ENCODE data around the gene MRPL53. TPM values are rescaled to one million over a fixed set of nuclear protein-coding genes. Genes with fewer than 3 reads are reported as not detected.

The MRPL53 gene
- total RNA-seq, 1 experiment from 2014 or later: 65.4 TPM

GRCh38 chr2:74472945-74473258 is 422 bp upstream of the MRPL53 start:
- Histone ChIP-seq H3K9ac (ENCODE audit: low read length) (peak overlapping the region; percentile 87), H3K4me2 (ENCODE audit: low read length) (peak overlapping the region; percentile 88), H3K27me3 (ENCODE audit: insufficient read depth, low read length) (no peaks in the 10 kb centered on the region), H3K36me3 (ENCODE audit: control insufficient read depth in 1 of 2, insufficient read depth in 2 of 2, low read length in 2 of 2) (peaks cover 8 to 17% of the 10 kb centered on the region in 2 experiments; a peak in 2 of 4 replicates), H3K27ac (ENCODE audit: low read depth, low read length) (peak overlapping the region; percentile 82), H3K4me3 (replicated peaks in 1 of 2; ENCODE audit: low read depth in 1 of 2, low read length in 2 of 2) (peak overlapping the region; percentile 94 to 96), H3K79me2 (ENCODE audit: insufficient read depth, low read length) (peaks cover 10% of the 10 kb centered on the region), H3K9me3 (ENCODE audit: control insufficient read depth in 1 of 2, insufficient read depth in 1 of 2, low read depth in 1 of 2, low read length in 2 of 2) (no peaks in the 10 kb centered on the region), H3K4me1 (ENCODE audit: control insufficient read depth in 1 of 2, insufficient read depth in 2 of 2, low read length in 2 of 2) (peaks cover 12 to 18% of the 10 kb centered on the region in 2 experiments; a peak in 3 of 4 replicates), H4K20me1 (ENCODE audit: insufficient read depth) (no peaks in the 10 kb centered on the region), H2AFZ (ENCODE audit: low read depth, low read length, poor library complexity, severe bottlenecking) (no peak overlapping the region), H3K9me2 (ENCODE audit: insufficient read depth) (no peaks in the 10 kb centered on the region)
- TSS peak; percentile 88 for BruUV-seq (replicated peaks)
- no peak for TF ChIP-seq SP1 (IDR thresholded peaks at IDR 0.05; ENCODE audit: low read depth)
- no peak for TF ChIP-seq POLR2AphosphoS5 (IDR thresholded peaks at IDR 0.05; ENCODE audit: low read depth, low read length)
- TF ChIP-seq, protein P1, sequence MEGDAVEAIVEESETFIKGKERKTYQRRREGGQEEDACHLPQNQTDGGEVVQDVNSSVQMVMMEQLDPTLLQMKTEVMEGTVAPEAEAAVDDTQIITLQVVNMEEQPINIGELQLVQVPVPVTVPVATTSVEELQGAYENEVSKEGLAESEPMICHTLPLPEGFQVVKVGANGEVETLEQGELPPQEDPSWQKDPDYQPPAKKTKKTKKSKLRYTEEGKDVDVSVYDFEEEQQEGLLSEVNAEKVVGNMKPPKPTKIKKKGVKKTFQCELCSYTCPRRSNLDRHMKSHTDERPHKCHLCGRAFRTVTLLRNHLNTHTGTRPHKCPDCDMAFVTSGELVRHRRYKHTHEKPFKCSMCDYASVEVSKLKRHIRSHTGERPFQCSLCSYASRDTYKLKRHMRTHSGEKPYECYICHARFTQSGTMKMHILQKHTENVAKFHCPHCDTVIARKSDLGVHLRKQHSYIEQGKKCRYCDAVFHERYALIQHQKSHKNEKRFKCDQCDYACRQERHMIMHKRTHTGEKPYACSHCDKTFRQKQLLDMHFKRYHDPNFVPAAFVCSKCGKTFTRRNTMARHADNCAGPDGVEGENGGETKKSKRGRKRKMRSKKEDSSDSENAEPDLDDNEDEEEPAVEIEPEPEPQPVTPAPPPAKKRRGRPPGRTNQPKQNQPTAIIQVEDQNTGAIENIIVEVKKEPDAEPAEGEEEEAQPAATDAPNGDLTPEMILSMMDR (IDR thresholded peaks at IDR 0.05 in 2 of 3, conservative IDR thresholded peaks at IDR 0.05 in 1 of 3; ENCODE audit: borderline replicate concordance in 1 of 3, insufficient read depth in 1 of 3, low read depth in 2 of 3, low read length in 2 of 3): no peak
- RAD21 ChIA-PET (ENCODE audit: low non-redundant PET in 1 of 2, low total read pairs in 2 of 2, uncharacterized antibody in 2 of 2, unreplicated experiment in 2 of 2): interaction anchor here in 1 of 2 experiments (0.6 kb wide), 1 partner anchor 57 kb away, joined by 3 read pairs; the partner anchor contains the start of genes AUP1 and HTRA2
- ATAC-seq (peak; percentile 4), DNase-seq (ENCODE audit: low read depth, low spot score) (no peak)
- CTCF ChIA-PET: interaction anchor here (1.5 kb wide), 1 partner anchor 10 kb away, joined by 11 read pairs; the partner anchor contains the start of genes CCDC142 and TTC31
- POLR2A ChIA-PET: interaction anchor here (1.2 to 2.7 kb wide), 4 partner anchors 9 to 58 kb away, joined by 3 to 25 read pairs (median 6); partner anchors contain the start of genes CCDC142, TTC31 and WBP1
- intact Hi-C loops (cut with micrococcal nuclease): no loop called here

DNA sequence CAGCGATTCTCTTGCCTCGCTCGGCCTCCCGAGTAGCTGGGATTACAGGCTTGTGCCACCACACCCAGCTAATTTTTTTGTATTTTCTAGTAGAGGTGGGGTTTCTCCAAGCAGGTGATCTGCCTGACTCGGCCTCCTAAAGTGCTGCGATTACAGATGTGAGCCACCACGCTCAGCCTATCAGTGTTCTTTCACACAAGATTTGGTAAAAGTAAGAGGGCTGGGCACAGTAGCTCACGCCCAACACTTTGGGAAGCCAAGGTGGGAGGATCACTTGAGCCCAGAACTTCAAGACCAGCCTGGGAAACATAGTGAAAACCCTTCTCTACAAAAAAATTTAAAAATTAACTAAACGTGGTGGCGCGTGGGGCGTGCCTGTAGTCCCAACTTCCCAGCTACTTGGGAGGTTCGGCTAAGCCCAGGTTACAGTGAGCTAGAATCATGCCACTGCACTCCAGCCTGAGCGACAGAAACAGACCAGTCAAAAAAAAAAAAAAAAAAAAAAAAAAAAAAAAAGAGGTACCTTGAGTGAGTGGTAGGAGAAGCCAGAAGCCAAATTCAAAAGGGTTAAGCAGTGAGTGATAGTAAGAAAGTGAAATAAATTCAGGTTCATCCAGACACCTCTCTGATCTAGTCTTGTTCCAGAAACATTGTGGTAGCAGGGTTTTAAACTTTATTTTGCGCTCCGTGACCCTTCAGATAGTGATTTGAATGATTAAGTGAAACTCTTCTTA is 981 bp downstream of the MRPL53 start:
- H4K20me1 ChIP-seq (ENCODE audit: insufficient read depth): no peaks in the 10 kb centered on the region
- H3K27ac ChIP-seq (ENCODE audit: low read depth, low read length): peak overlapping the region; percentile 82
- no peak for DNase-seq (ENCODE audit: low read depth, low spot score)
- ChIA-PET RAD21 (ENCODE audit: low non-redundant PET in 1 of 2, low total read pairs in 2 of 2, uncharacterized antibody in 2 of 2, unreplicated experiment in 2 of 2) (interaction anchor here in 1 of 2 experiments (0.6 kb wide), 1 partner anchor 14 kb away, joined by 3 read pairs; no protein-coding TSS in a partner anchor), POLR2A (interaction anchor here (0.8 to 2.7 kb wide), 4 partner anchors 10 to 58 kb away, joined by 3 to 25 read pairs (median 4); partner anchors contain the start of genes AUP1, CCDC142, HTRA2 and TTC31), CTCF (interaction anchor here (0.6 to 0.7 kb wide), 3 partner anchors 13 to 345 kb away, joined by 3 to 4 read pairs (median 3); partner anchors contain the start of genes DQX1 and WBP1)
- no peaks in the 10 kb centered on the region for H3K9me3 ChIP-seq (ENCODE audit: control insufficient read depth in 1 of 2, insufficient read depth in 1 of 2, low read depth in 1 of 2, low read length in 2 of 2)
- peaks cover 8 to 17% of the 10 kb centered on the region in 2 experiments; a peak in 2 of 4 replicates for H3K36me3 ChIP-seq (ENCODE audit: control insufficient read depth in 1 of 2, insufficient read depth in 2 of 2, low read length in 2 of 2)
- peak overlapping the region; percentile 87 for H3K9ac ChIP-seq (ENCODE audit: low read length)
- BruUV-seq (replicated peaks): no TSS peak
- no peaks in the 10 kb centered on the region for H3K9me2 ChIP-seq (ENCODE audit: insufficient read depth)
- peak overlapping the region; percentile 94 to 96 for H3K4me3 ChIP-seq (replicated peaks in 1 of 2; ENCODE audit: low read depth in 1 of 2, low read length in 2 of 2)
- no peak overlapping the region for H2AFZ ChIP-seq (ENCODE audit: low read depth, low read length, poor library complexity, severe bottlenecking)
- ATAC-seq: no peak
- peaks cover 10% of the 10 kb centered on the region for H3K79me2 ChIP-seq (ENCODE audit: insufficient read depth, low read length)
- intact Hi-C loops (cut with micrococcal nuclease): no loop called here
- H3K27me3 ChIP-seq (ENCODE audit: insufficient read depth, low read length): no peaks in the 10 kb centered on the region
- H3K4me1 ChIP-seq (ENCODE audit: control insufficient read depth in 1 of 2, insufficient read depth in 2 of 2, low read length in 2 of 2): peaks cover 12 to 18% of the 10 kb centered on the region in 2 experiments; a peak in 3 of 4 replicates
- H3K4me2 ChIP-seq (ENCODE audit: low read length): peak overlapping the region; percentile 88
- TF ChIP-seq EGR1 (IDR thresholded peaks at IDR 0.05; ENCODE audit: low read depth): no peak
- no peak for TF ChIP-seq POLR2A (IDR thresholded peaks at IDR 0.05; ENCODE audit: borderline replicate concordance, extremely low read depth, insufficient read depth, insufficient read length)
- no peak for TF ChIP-seq CBX3 (IDR thresholded peaks at IDR 0.05; ENCODE audit: low read depth)
- TF ChIP-seq, protein P1 (IDR thresholded peaks at IDR 0.05 in 2 of 3, conservative IDR thresholded peaks at IDR 0.05 in 1 of 3; ENCODE audit: borderline replicate concordance in 1 of 3, insufficient read depth in 1 of 3, low read depth in 2 of 3, low read length in 2 of 3): no peak
- TF ChIP-seq, protein P2, sequence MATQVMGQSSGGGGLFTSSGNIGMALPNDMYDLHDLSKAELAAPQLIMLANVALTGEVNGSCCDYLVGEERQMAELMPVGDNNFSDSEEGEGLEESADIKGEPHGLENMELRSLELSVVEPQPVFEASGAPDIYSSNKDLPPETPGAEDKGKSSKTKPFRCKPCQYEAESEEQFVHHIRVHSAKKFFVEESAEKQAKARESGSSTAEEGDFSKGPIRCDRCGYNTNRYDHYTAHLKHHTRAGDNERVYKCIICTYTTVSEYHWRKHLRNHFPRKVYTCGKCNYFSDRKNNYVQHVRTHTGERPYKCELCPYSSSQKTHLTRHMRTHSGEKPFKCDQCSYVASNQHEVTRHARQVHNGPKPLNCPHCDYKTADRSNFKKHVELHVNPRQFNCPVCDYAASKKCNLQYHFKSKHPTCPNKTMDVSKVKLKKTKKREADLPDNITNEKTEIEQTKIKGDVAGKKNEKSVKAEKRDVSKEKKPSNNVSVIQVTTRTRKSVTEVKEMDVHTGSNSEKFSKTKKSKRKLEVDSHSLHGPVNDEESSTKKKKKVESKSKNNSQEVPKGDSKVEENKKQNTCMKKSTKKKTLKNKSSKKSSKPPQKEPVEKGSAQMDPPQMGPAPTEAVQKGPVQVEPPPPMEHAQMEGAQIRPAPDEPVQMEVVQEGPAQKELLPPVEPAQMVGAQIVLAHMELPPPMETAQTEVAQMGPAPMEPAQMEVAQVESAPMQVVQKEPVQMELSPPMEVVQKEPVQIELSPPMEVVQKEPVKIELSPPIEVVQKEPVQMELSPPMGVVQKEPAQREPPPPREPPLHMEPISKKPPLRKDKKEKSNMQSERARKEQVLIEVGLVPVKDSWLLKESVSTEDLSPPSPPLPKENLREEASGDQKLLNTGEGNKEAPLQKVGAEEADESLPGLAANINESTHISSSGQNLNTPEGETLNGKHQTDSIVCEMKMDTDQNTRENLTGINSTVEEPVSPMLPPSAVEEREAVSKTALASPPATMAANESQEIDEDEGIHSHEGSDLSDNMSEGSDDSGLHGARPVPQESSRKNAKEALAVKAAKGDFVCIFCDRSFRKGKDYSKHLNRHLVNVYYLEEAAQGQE (IDR thresholded peaks at IDR 0.05; ENCODE audit: low read depth): no peak
- TF ChIP-seq EZH2phosphoT487 (IDR thresholded peaks at IDR 0.05; ENCODE audit: borderline replicate concordance): no peak
